Astrocyte (in vitro differentiated cells and primary cell): ENCODE results near the gene MTF1. TPM values are rescaled to one million over a fixed set of nuclear protein-coding genes. Genes with fewer than 3 reads are reported as not detected.

Experiments used
- DNase-seq: peaks from one replicate; pipeline ENCODE4 v3.0.0-alpha.2; 2010; ENCODE audit warnings: low read depth
- FAIRE-seq: peaks from 2 replicates; lab custom pipeline; 2011; peaks lifted over from hg19 to GRCh38; lab: Jason Lieb, UNC
- H2AFZ ChIP-seq: 2 replicates; pipeline ENCODE4 v1.6.0; 2012; ENCODE audit warnings: low read depth, low read length, inconsistent platforms
- H3K27ac ChIP-seq: 2 replicates; pipeline ENCODE4 v1.5.1; 2011; ENCODE audit warnings: low read depth, low read length, inconsistent platforms
- H3K27me3 ChIP-seq: 2 replicates; pipeline ENCODE4 v1.6.0; 2011; ENCODE audit warnings: low read length, inconsistent platforms; ENCODE audit not compliant: insufficient read depth
- H3K36me3 ChIP-seq: 2 replicates; pipeline ENCODE4 v1.5.1; 2011; ENCODE audit warnings: low read length, inconsistent platforms; ENCODE audit not compliant: insufficient read depth
- H3K4me1 ChIP-seq: 2 replicates; pipeline ENCODE4 v1.5.1; 2011; ENCODE audit warnings: low read length, inconsistent platforms; ENCODE audit not compliant: insufficient read depth
- H3K4me2 ChIP-seq: 2 replicates; pipeline ENCODE4 v1.6.0; 2012; ENCODE audit warnings: low read length, inconsistent platforms
- H3K4me3 ChIP-seq: 2 replicates; pipeline ENCODE4 v1.5.1; 2011; ENCODE audit warnings: low read depth, mild to moderate bottlenecking, low read length, inconsistent platforms; ENCODE audit not compliant: insufficient read depth
- H3K79me2 ChIP-seq: 2 replicates; pipeline ENCODE4 v1.6.0; 2012; ENCODE audit warnings: mild to moderate bottlenecking, low read length, inconsistent platforms; ENCODE audit not compliant: insufficient read depth
- H3K9ac ChIP-seq: 2 replicates; pipeline ENCODE4 v1.6.0; 2012; ENCODE audit warnings: mild to moderate bottlenecking, low read length, inconsistent platforms
- H3K9me3 ChIP-seq: 2 replicates; pipeline ENCODE4 v1.5.1; 2012; ENCODE audit warnings: low read depth, mild to moderate bottlenecking, low read length, inconsistent platforms; ENCODE audit not compliant: insufficient read depth
- H4K20me1 ChIP-seq: 2 replicates; pipeline ENCODE4 v1.6.0; 2012; ENCODE audit warnings: low read length, inconsistent platforms; ENCODE audit not compliant: insufficient read depth
- H3K27ac Mint-ChIP-seq: one replicate; pipeline ENCODE4 v1.8.0; 2021; ENCODE audit warnings: mild to moderate bottlenecking, mixed read lengths; ENCODE audit not compliant: unreplicated experiment
- H3K27me3 Mint-ChIP-seq: one replicate; pipeline ENCODE4 v1.8.0; 2021; ENCODE audit warnings: low read depth, mixed read lengths; ENCODE audit not compliant: unreplicated experiment
- H3K36me3 Mint-ChIP-seq: one replicate; pipeline ENCODE4 v1.8.0; 2021; ENCODE audit warnings: low read depth, mixed read lengths; ENCODE audit not compliant: unreplicated experiment
- H3K4me1 Mint-ChIP-seq: one replicate; pipeline ENCODE4 v1.8.0; 2021; ENCODE audit warnings: low read depth, mixed read lengths; ENCODE audit not compliant: unreplicated experiment
- H3K4me3 Mint-ChIP-seq: one replicate; pipeline ENCODE4 v1.8.0; 2021; ENCODE audit warnings: mild to moderate bottlenecking, moderate library complexity, mixed read lengths; ENCODE audit not compliant: unreplicated experiment
- H3K9me3 Mint-ChIP-seq: one replicate; pipeline ENCODE4 v1.8.0; 2021; ENCODE audit warnings: mild to moderate bottlenecking, mixed read lengths; ENCODE audit not compliant: unreplicated experiment
- CTCF ChIP-seq: IDR thresholded peaks from 2 replicates; pipeline ENCODE4 v1.5.1; 2011; ENCODE audit warnings: low read depth, mild to moderate bottlenecking, inconsistent platforms, low read length, moderate library complexity; ENCODE audit not compliant: insufficient read depth
- EZH2 ChIP-seq: IDR thresholded peaks from 2 replicates; pipeline ENCODE4 v1.6.1; 2012; ENCODE audit warnings: mild to moderate bottlenecking, low read length, inconsistent platforms; ENCODE audit not compliant: insufficient read depth
- total RNA-seq: library from RNA; stranded (reverse); gene quantifications from 2 replicates; pipeline ENCODE4 v1.2.1, GENCODE V29; 2021

MTF1 gene
- total RNA-seq, 1 donor from 2014 or later, result 16.7 TPM

- Mint-ChIP-seq H3K4me1 (peaks cover 2% of the 10 kb centered on the region), H3K27me3 (peaks cover 67% of the 10 kb centered on the region), H3K4me3 (peak overlapping the region; percentile 54), H3K9me3 (no peaks in the 10 kb centered on the region), H3K36me3 (no peaks in the 10 kb centered on the region), H3K27ac (no peak overlapping the region)
- no peaks in the 10 kb centered on the region for H3K9me3 ChIP-seq
- H3K4me2 ChIP-seq, result no peak overlapping the region
- peaks cover 29% of the 10 kb centered on the region for H3K27me3 ChIP-seq
- peaks cover 3% of the 10 kb centered on the region for H4K20me1 ChIP-seq
- H3K4me3 ChIP-seq, result no peak overlapping the region
- FAIRE-seq (no peak), DNase-seq (no peak)
- no peak for TF ChIP-seq EZH2
- no peak for TF ChIP-seq CTCF
- no peak overlapping the region for H2AFZ ChIP-seq
- no peaks in the 10 kb centered on the region for H3K79me2 ChIP-seq
- H3K4me1 ChIP-seq, result no peaks in the 10 kb centered on the region
- no peaks in the 10 kb centered on the region for H3K36me3 ChIP-seq
- no peak overlapping the region for H3K9ac ChIP-seq
- no peak overlapping the region for H3K27ac ChIP-seq
These were observed 66.3 kb downstream of the MTF1 start for GRCh38 chr1:37792943-37793686.

DNA sequence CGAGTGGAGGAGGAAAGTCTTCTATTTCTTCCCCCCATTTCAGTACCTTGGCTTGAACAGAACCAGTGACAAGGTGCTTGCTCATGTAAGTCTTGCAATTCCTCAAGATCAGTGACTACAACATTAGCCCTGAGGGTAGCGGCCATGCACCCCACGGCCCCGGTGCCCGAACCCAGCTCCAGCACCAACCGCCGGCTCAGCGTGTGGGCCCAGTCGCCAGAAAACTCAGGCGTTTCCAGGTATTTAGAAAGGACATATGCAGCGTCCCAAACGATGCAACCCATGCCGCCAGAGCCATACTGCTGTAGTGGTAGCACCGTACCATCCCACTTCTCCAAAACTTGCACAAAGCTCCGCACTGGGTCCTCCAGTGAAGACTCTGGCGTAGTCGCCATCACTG, 76.9 kb downstream of the MTF1 start:
- Histone ChIP-seq H3K27me3 (peaks cover 10% of the 10 kb centered on the region), H2AFZ (no peak overlapping the region), H3K27ac (no peak overlapping the region), H3K9ac (no peak overlapping the region), H3K4me2 (no peak overlapping the region), H3K4me3 (no peak overlapping the region), H4K20me1 (no peaks in the 10 kb centered on the region), H3K9me3 (peaks cover 4% of the 10 kb centered on the region), H3K79me2 (no peaks in the 10 kb centered on the region), H3K36me3 (no peaks in the 10 kb centered on the region), H3K4me1 (no peaks in the 10 kb centered on the region)
- Mint-ChIP-seq H3K4me3 (no peak overlapping the region), H3K36me3 (no peaks in the 10 kb centered on the region), H3K27ac (no peak overlapping the region), H3K27me3 (peaks cover 64% of the 10 kb centered on the region), H3K9me3 (no peaks in the 10 kb centered on the region), H3K4me1 (no peaks in the 10 kb centered on the region)
- no peak for TF ChIP-seq CTCF
- TF ChIP-seq EZH2, result no peak
- no peak for DNase-seq
- FAIRE-seq, result no peak

GRCh38 chr1:37778654-37779053, 80.7 kb downstream of the MTF1 start:
- Histone ChIP-seq H3K4me3 (no peak overlapping the region), H3K4me2 (no peak overlapping the region), H3K27ac (no peak overlapping the region), H4K20me1 (no peaks in the 10 kb centered on the region), H3K4me1 (no peaks in the 10 kb centered on the region), H2AFZ (no peak overlapping the region), H3K27me3 (peaks cover 10% of the 10 kb centered on the region), H3K9ac (no peak overlapping the region), H3K36me3 (no peaks in the 10 kb centered on the region), H3K9me3 (peaks cover 4% of the 10 kb centered on the region), H3K79me2 (no peaks in the 10 kb centered on the region)
- DNase-seq (no peak), FAIRE-seq (no peak)
- Mint-ChIP-seq H3K4me3 (no peak overlapping the region), H3K36me3 (no peaks in the 10 kb centered on the region), H3K27me3 (peaks cover 57% of the 10 kb centered on the region), H3K9me3 (peaks cover 2% of the 10 kb centered on the region), H3K4me1 (no peaks in the 10 kb centered on the region), H3K27ac (no peak overlapping the region)
- TF ChIP-seq CTCF, result no peak
